ENCODE data around the gene FYCO1.
"Not testable (repeated sequence)": the region's sequence is repeated elsewhere in the genome, so short reads cannot be mapped to it uniquely, and the experiment has no call there.

FYCO1 gene

GRCh38 chr3:45995236-45996192, at the start of gene FYCO1:
Gene FYCO1 (minus strand): TSS chr3:45995824. CDS start chr3:45984910, 10,914 bp downstream.
- DNase-seq = peak; percentile 75

GRCh38 chr3:46038916-46039315, 43.3 kb upstream of the FYCO1 start:
- DNase-seq = no peak

GRCh38 chr3:46038071-46038470, 42.4 kb upstream of the FYCO1 start:
- DNase-seq = not testable (repeated sequence)

- DNase-seq = no peak
Measured at GRCh38 chr3:46036191-46036590, 40.6 kb upstream of the FYCO1 start.

GRCh38 chr3:46031747-46032146, 36.1 kb upstream of the FYCO1 start:
- no peak for DNase-seq

GRCh38 chr3:46031269-46031668, 35.6 kb upstream of the FYCO1 start:
- DNase-seq = no peak

- DNase-seq = no peak
Measured at GRCh38 chr3:46030626-46031025, 35.0 kb upstream of the FYCO1 start.

GRCh38 chr3:46029953-46030543, 34.4 kb upstream of the FYCO1 start:
- DNase-seq = no peak

GRCh38 chr3:46027736-46028397, 32.2 kb upstream of the FYCO1 start:
- no peak for DNase-seq

- no peak for DNase-seq
Measured at GRCh38 chr3:46027021-46027705, 31.5 kb upstream of the FYCO1 start, which contains the start of gene XCR1. Gene XCR1 (minus strand): TSS chr3:46027483. CDS start chr3:46021947, 5,536 bp downstream.

GRCh38 chr3:46025139-46025538, 29.5 kb upstream of the FYCO1 start:
- no peak for DNase-seq

- DNase-seq = no peak
Measured at GRCh38 chr3:46024131-46024530, 28.5 kb upstream of the FYCO1 start.

GRCh38 chr3:46022909-46023785, 27.5 kb upstream of the FYCO1 start:
- no peak for DNase-seq

- DNase-seq = no peak
Measured at GRCh38 chr3:46021516-46021915, 25.9 kb upstream of the FYCO1 start.

- DNase-seq = no peak
Measured at GRCh38 chr3:46020766-46021510, 25.3 kb upstream of the FYCO1 start.

- no peak for DNase-seq
Measured at GRCh38 chr3:46019707-46020106, 24.1 kb upstream of the FYCO1 start.

- no peak for DNase-seq
Measured at GRCh38 chr3:46017720-46018119, 22.1 kb upstream of the FYCO1 start.

- DNase-seq = no peak
Measured at GRCh38 chr3:46013316-46014094, 17.9 kb upstream of the FYCO1 start.

GRCh38 chr3:46012246-46012645, 16.6 kb upstream of the FYCO1 start:
- DNase-seq = no peak

- DNase-seq = no peak
Measured at GRCh38 chr3:46010519-46011113, 15.0 kb upstream of the FYCO1 start.

Data from NCI-H345 (cell line).